Astrocyte (in vitro differentiated cells and primary cell): ENCODE data around the gene PLEKHA1. TPM values are rescaled to one million over a fixed set of nuclear protein-coding genes. Genes with fewer than 3 reads are reported as not detected.

ENCODE experiments used
- DNase-seq: peaks from one replicate; pipeline ENCODE4 v3.0.0-alpha.2; 2010; ENCODE audit warnings: low read depth
- FAIRE-seq: peaks from 2 replicates; lab custom pipeline; 2011; peaks lifted over from hg19 to GRCh38; lab: Jason Lieb, UNC
- H2AFZ ChIP-seq: 2 replicates; pipeline ENCODE4 v1.6.0; 2012; ENCODE audit warnings: low read depth, low read length, inconsistent platforms
- H3K27ac ChIP-seq: 2 replicates; pipeline ENCODE4 v1.5.1; 2011; ENCODE audit warnings: low read depth, low read length, inconsistent platforms
- H3K27me3 ChIP-seq: 2 replicates; pipeline ENCODE4 v1.6.0; 2011; ENCODE audit warnings: low read length, inconsistent platforms; ENCODE audit not compliant: insufficient read depth
- H3K36me3 ChIP-seq: 2 replicates; pipeline ENCODE4 v1.5.1; 2011; ENCODE audit warnings: low read length, inconsistent platforms; ENCODE audit not compliant: insufficient read depth
- H3K4me1 ChIP-seq: 2 replicates; pipeline ENCODE4 v1.5.1; 2011; ENCODE audit warnings: low read length, inconsistent platforms; ENCODE audit not compliant: insufficient read depth
- H3K4me2 ChIP-seq: 2 replicates; pipeline ENCODE4 v1.6.0; 2012; ENCODE audit warnings: low read length, inconsistent platforms
- H3K4me3 ChIP-seq: 2 replicates; pipeline ENCODE4 v1.5.1; 2011; ENCODE audit warnings: low read depth, mild to moderate bottlenecking, low read length, inconsistent platforms; ENCODE audit not compliant: insufficient read depth
- H3K79me2 ChIP-seq: 2 replicates; pipeline ENCODE4 v1.6.0; 2012; ENCODE audit warnings: mild to moderate bottlenecking, low read length, inconsistent platforms; ENCODE audit not compliant: insufficient read depth
- H3K9ac ChIP-seq: 2 replicates; pipeline ENCODE4 v1.6.0; 2012; ENCODE audit warnings: mild to moderate bottlenecking, low read length, inconsistent platforms
- H3K9me3 ChIP-seq: 2 replicates; pipeline ENCODE4 v1.5.1; 2012; ENCODE audit warnings: low read depth, mild to moderate bottlenecking, low read length, inconsistent platforms; ENCODE audit not compliant: insufficient read depth
- H4K20me1 ChIP-seq: 2 replicates; pipeline ENCODE4 v1.6.0; 2012; ENCODE audit warnings: low read length, inconsistent platforms; ENCODE audit not compliant: insufficient read depth
- H3K27ac Mint-ChIP-seq: one replicate; pipeline ENCODE4 v1.8.0; 2021; ENCODE audit warnings: mild to moderate bottlenecking, mixed read lengths; ENCODE audit not compliant: unreplicated experiment
- H3K27me3 Mint-ChIP-seq: one replicate; pipeline ENCODE4 v1.8.0; 2021; ENCODE audit warnings: low read depth, mixed read lengths; ENCODE audit not compliant: unreplicated experiment
- H3K36me3 Mint-ChIP-seq: one replicate; pipeline ENCODE4 v1.8.0; 2021; ENCODE audit warnings: low read depth, mixed read lengths; ENCODE audit not compliant: unreplicated experiment
- H3K4me1 Mint-ChIP-seq: one replicate; pipeline ENCODE4 v1.8.0; 2021; ENCODE audit warnings: low read depth, mixed read lengths; ENCODE audit not compliant: unreplicated experiment
- H3K4me3 Mint-ChIP-seq: one replicate; pipeline ENCODE4 v1.8.0; 2021; ENCODE audit warnings: mild to moderate bottlenecking, moderate library complexity, mixed read lengths; ENCODE audit not compliant: unreplicated experiment
- H3K9me3 Mint-ChIP-seq: one replicate; pipeline ENCODE4 v1.8.0; 2021; ENCODE audit warnings: mild to moderate bottlenecking, mixed read lengths; ENCODE audit not compliant: unreplicated experiment
- CTCF ChIP-seq: IDR thresholded peaks from 2 replicates; pipeline ENCODE4 v1.5.1; 2011; ENCODE audit warnings: low read depth, mild to moderate bottlenecking, inconsistent platforms, low read length, moderate library complexity; ENCODE audit not compliant: insufficient read depth
- EZH2 ChIP-seq: IDR thresholded peaks from 2 replicates; pipeline ENCODE4 v1.6.1; 2012; ENCODE audit warnings: mild to moderate bottlenecking, low read length, inconsistent platforms; ENCODE audit not compliant: insufficient read depth
- total RNA-seq: library from RNA; stranded (reverse); gene quantifications from 2 replicates; pipeline ENCODE4 v1.2.1, GENCODE V29; 2021

The PLEKHA1 gene
- total RNA-seq, 1 donor from 2014 or later, result 31.7 TPM

GRCh38 chr10:122449153-122449552 is 74.6 kb downstream of the PLEKHA1 start:
- Mint-ChIP-seq H3K4me1 (peaks cover 20% of the 10 kb centered on the region), H3K4me3 (no peak overlapping the region), H3K9me3 (peaks cover 2% of the 10 kb centered on the region), H3K36me3 (no peaks in the 10 kb centered on the region), H3K27ac (no peak overlapping the region), H3K27me3 (no peaks in the 10 kb centered on the region)
- no peaks in the 10 kb centered on the region for H3K9me3 ChIP-seq
- no peaks in the 10 kb centered on the region for H3K4me1 ChIP-seq
- H3K4me3 ChIP-seq, result no peak overlapping the region
- TF ChIP-seq CTCF, result no peak
- no peak for TF ChIP-seq EZH2
- no peak overlapping the region for H3K4me2 ChIP-seq
- no peaks in the 10 kb centered on the region for H3K36me3 ChIP-seq
- H3K27me3 ChIP-seq, result no peaks in the 10 kb centered on the region
- DNase-seq (no peak), FAIRE-seq (no peak)
- no peak overlapping the region for H3K9ac ChIP-seq
- H3K27ac ChIP-seq, result no peak overlapping the region
- no peak overlapping the region for H2AFZ ChIP-seq
- H4K20me1 ChIP-seq, result no peaks in the 10 kb centered on the region
- H3K79me2 ChIP-seq, result no peaks in the 10 kb centered on the region

- H3K27me3 ChIP-seq, result no peaks in the 10 kb centered on the region
- H3K4me1 ChIP-seq, result no peaks in the 10 kb centered on the region
- Mint-ChIP-seq H3K4me3 (no peak overlapping the region), H3K36me3 (no peaks in the 10 kb centered on the region), H3K4me1 (peaks cover 17% of the 10 kb centered on the region), H3K9me3 (no peaks in the 10 kb centered on the region), H3K27ac (no peak overlapping the region), H3K27me3 (peaks cover 5% of the 10 kb centered on the region)
- no peak for FAIRE-seq
- H3K36me3 ChIP-seq, result no peaks in the 10 kb centered on the region
- no peak overlapping the region for H3K4me3 ChIP-seq
- H3K9me3 ChIP-seq, result no peaks in the 10 kb centered on the region
- no peak overlapping the region for H3K4me2 ChIP-seq
- H3K9ac ChIP-seq, result no peak overlapping the region
- TF ChIP-seq EZH2 (no peak), CTCF (no peak)
- no peak for DNase-seq
- H2AFZ ChIP-seq, result peak overlapping the region; percentile 32
- no peak overlapping the region for H3K27ac ChIP-seq
- no peaks in the 10 kb centered on the region for H3K79me2 ChIP-seq
- no peaks in the 10 kb centered on the region for H4K20me1 ChIP-seq
Measured at GRCh38 chr10:122450353-122450990, 76.0 kb downstream of the PLEKHA1 start.

DNA sequence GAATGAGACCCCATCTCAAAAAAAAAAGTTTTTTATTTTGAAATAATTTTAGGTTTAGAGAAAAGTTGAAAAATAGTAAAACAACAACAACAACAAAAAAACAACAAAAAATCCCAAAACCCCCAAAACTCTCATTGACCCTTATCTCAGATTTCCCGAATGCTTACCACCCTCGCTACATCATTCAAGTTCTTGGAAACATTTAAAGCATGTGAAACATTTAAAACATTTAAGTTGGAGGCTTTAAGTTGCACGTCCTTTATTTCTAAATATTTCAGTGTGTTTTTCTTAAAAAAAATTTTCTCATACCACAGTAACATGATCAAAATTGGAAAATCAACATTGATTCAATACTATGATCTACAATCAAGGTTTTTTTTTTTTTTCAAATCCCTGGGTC is 79.6 kb downstream of the PLEKHA1 start:
- FAIRE-seq, result no peak
- H3K27ac Mint-ChIP-seq, result no peak overlapping the region
- Histone ChIP-seq H3K4me3 (no peak overlapping the region), H3K4me2 (no peak overlapping the region), H3K4me1 (no peaks in the 10 kb centered on the region), H3K27ac (no peak overlapping the region), H2AFZ (no peak overlapping the region), H3K9me3 (no peaks in the 10 kb centered on the region), H3K36me3 (no peaks in the 10 kb centered on the region), H3K27me3 (no peaks in the 10 kb centered on the region), H4K20me1 (no peaks in the 10 kb centered on the region), H3K9ac (no peak overlapping the region), H3K79me2 (no peaks in the 10 kb centered on the region)
- peaks cover 13% of the 10 kb centered on the region for H3K4me1 Mint-ChIP-seq
- DNase-seq, result no peak
- TF ChIP-seq CTCF, result no peak
- TF ChIP-seq EZH2, result no peak
- H3K27me3 Mint-ChIP-seq, result peaks cover 22% of the 10 kb centered on the region
- no peaks in the 10 kb centered on the region for H3K36me3 Mint-ChIP-seq
- no peaks in the 10 kb centered on the region for H3K9me3 Mint-ChIP-seq
- no peak overlapping the region for H3K4me3 Mint-ChIP-seq
